H1 (cell line): Measurements from ENCODE around the gene KYNU. TPM values are rescaled to one million over a fixed set of nuclear protein-coding genes. Genes with fewer than 3 reads are reported as not detected.

Experiments used
- CEBPB ChIP-seq: IDR thresholded peaks from 2 replicates; pipeline ENCODE4 v1.6.1; 2012; ENCODE audit warnings: low read depth, low read length
- CHD1 ChIP-seq: IDR thresholded peaks from 2 replicates; pipeline ENCODE4 v1.6.1; 2012; ENCODE audit warnings: low read depth, low read length, improper control_type of control experiment
- GABPA ChIP-seq: IDR thresholded peaks from 2 replicates; pipeline ENCODE4 v1.6.1; 2011; ENCODE audit warnings: mild to moderate bottlenecking, low read length, moderate library complexity, borderline replicate concordance; ENCODE audit not compliant: insufficient read depth
- POLR2A ChIP-seq, 2 experiments: IDR thresholded peaks; 1 replicate in 1 of 2; 2 replicates in 1 of 2; pipeline ENCODE4 v1.6.1; 2011; ENCODE audit warnings: low read depth in 2 of 2, low read length in 2 of 2, mild to moderate bottlenecking in 2 of 2; ENCODE audit errors: control extremely low read depth in 1 of 2
- SIN3A ChIP-seq, 2 experiments: IDR thresholded peaks in 1 of 2; conservative IDR thresholded peaks in 1 of 2; 2 replicates each; pipeline ENCODE4 v1.6.1; 2011 to 2012; ENCODE audit warnings: low read length in 2 of 2, improper control_type of control experiment in 1 of 2, low read depth in 1 of 2, mild to moderate bottlenecking in 1 of 2
- SIX5 ChIP-seq: IDR thresholded peaks from 2 replicates; pipeline ENCODE4 v1.6.1; 2011; ENCODE audit warnings: mild to moderate bottlenecking, low read depth, low read length
- TEAD4 ChIP-seq: IDR thresholded peaks from 2 replicates; pipeline ENCODE4 v1.6.1; 2012; ENCODE audit warnings: low read depth, low read length, inconsistent platforms, mixed read lengths
- polyA plus RNA-seq, 7 experiments: library from polyadenylated mRNA; depleted of rRNA in 3 of 7; stranded (reverse) in 5 of 7; unstranded in 2 of 7; fragments of >200 nt in 5 of 7; fragments of 200-250 nt in 2 of 7; gene quantifications; 1 replicate in 5 of 7; 2 replicates in 1 of 7; 4 replicates in 1 of 7; pipeline versions ENCODE4 v1.2.1 to v1.2.3, GENCODE V29; 2011 to 2013; ENCODE audit warnings: missing spikeins in 2 of 7, mixed read lengths in 2 of 7
- total RNA-seq: library from RNA; stranded (reverse); fragmentation: NEBNext Ultra II Directional; extraction: Animal tissue kit (Norgen Biotek cat#: 25700); gene quantifications from 2 replicates; pipeline ENCODE4 v1.2.1, GENCODE V29; 2021
- TF ChIP-seq, protein P1 (sequence below): fragments of 300-600 bp; sonication (generic); IDR thresholded peaks from 2 replicates; pipeline ENCODE4 v1.7.1; 2012; ENCODE audit warnings: low read length, moderate library complexity, mild to moderate bottlenecking, inconsistent platforms; ENCODE audit not compliant: insufficient replicate concordance

The KYNU gene
- total and polyA plus RNA-seq, 2 of the 8 experiments (the other 6 are each of a cell fraction or from before 2014, with no cell fraction given) = 0.09 to 0.13 TPM

DNA sequence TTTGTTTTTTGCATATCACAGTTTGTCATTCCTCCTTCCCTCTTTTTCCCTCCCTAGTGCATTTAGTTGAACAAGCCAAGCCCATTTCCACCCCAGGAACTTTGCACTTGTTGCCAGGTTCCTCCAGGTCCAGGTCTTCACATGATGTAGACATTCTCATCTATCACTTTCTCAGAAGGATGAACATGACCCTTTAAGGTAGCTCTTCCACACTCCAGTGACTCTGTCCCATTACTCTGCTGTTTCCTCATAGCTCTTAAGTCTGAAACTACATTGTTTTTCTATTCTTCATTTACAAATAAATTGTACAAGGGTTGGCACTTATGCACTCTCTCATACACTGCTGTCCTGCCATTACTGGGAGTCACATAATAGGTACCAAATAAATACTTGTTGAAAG is 6.1 kb downstream of the KYNU start (continued):
- TF ChIP-seq, protein P1, sequence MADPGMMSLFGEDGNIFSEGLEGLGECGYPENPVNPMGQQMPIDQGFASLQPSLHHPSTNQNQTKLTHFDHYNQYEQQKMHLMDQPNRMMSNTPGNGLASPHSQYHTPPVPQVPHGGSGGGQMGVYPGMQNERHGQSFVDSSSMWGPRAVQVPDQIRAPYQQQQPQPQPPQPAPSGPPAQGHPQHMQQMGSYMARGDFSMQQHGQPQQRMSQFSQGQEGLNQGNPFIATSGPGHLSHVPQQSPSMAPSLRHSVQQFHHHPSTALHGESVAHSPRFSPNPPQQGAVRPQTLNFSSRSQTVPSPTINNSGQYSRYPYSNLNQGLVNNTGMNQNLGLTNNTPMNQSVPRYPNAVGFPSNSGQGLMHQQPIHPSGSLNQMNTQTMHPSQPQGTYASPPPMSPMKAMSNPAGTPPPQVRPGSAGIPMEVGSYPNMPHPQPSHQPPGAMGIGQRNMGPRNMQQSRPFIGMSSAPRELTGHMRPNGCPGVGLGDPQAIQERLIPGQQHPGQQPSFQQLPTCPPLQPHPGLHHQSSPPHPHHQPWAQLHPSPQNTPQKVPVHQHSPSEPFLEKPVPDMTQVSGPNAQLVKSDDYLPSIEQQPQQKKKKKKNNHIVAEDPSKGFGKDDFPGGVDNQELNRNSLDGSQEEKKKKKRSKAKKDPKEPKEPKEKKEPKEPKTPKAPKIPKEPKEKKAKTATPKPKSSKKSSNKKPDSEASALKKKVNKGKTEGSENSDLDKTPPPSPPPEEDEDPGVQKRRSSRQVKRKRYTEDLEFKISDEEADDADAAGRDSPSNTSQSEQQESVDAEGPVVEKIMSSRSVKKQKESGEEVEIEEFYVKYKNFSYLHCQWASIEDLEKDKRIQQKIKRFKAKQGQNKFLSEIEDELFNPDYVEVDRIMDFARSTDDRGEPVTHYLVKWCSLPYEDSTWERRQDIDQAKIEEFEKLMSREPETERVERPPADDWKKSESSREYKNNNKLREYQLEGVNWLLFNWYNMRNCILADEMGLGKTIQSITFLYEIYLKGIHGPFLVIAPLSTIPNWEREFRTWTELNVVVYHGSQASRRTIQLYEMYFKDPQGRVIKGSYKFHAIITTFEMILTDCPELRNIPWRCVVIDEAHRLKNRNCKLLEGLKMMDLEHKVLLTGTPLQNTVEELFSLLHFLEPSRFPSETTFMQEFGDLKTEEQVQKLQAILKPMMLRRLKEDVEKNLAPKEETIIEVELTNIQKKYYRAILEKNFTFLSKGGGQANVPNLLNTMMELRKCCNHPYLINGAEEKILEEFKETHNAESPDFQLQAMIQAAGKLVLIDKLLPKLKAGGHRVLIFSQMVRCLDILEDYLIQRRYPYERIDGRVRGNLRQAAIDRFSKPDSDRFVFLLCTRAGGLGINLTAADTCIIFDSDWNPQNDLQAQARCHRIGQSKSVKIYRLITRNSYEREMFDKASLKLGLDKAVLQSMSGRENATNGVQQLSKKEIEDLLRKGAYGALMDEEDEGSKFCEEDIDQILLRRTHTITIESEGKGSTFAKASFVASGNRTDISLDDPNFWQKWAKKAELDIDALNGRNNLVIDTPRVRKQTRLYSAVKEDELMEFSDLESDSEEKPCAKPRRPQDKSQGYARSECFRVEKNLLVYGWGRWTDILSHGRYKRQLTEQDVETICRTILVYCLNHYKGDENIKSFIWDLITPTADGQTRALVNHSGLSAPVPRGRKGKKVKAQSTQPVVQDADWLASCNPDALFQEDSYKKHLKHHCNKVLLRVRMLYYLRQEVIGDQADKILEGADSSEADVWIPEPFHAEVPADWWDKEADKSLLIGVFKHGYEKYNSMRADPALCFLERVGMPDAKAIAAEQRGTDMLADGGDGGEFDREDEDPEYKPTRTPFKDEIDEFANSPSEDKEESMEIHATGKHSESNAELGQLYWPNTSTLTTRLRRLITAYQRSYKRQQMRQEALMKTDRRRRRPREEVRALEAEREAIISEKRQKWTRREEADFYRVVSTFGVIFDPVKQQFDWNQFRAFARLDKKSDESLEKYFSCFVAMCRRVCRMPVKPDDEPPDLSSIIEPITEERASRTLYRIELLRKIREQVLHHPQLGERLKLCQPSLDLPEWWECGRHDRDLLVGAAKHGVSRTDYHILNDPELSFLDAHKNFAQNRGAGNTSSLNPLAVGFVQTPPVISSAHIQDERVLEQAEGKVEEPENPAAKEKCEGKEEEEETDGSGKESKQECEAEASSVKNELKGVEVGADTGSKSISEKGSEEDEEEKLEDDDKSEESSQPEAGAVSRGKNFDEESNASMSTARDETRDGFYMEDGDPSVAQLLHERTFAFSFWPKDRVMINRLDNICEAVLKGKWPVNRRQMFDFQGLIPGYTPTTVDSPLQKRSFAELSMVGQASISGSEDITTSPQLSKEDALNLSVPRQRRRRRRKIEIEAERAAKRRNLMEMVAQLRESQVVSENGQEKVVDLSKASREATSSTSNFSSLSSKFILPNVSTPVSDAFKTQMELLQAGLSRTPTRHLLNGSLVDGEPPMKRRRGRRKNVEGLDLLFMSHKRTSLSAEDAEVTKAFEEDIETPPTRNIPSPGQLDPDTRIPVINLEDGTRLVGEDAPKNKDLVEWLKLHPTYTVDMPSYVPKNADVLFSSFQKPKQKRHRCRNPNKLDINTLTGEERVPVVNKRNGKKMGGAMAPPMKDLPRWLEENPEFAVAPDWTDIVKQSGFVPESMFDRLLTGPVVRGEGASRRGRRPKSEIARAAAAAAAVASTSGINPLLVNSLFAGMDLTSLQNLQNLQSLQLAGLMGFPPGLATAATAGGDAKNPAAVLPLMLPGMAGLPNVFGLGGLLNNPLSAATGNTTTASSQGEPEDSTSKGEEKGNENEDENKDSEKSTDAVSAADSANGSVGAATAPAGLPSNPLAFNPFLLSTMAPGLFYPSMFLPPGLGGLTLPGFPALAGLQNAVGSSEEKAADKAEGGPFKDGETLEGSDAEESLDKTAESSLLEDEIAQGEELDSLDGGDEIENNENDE = no peak
- TF ChIP-seq SIN3A (conservative IDR thresholded peaks at IDR 0.05 in 1 of 2, IDR thresholded peaks at IDR 0.05 in 1 of 2; ENCODE audit: low read depth in 1 of 2, low read length in 2 of 2) (no peak), POLR2A (IDR thresholded peaks at IDR 0.05; ENCODE audit: control extremely low read depth in 1 of 2, low read depth in 2 of 2, low read length in 2 of 2) (no peak), TEAD4 (no peak), GABPA (no peak), SIX5 (no peak), CHD1 (no peak), CEBPB (no peak)
